Thoracic aorta (tissue), 2 donors: ENCODE results near the gene HMBS. TPM values are rescaled to one million over a fixed set of nuclear protein-coding genes. Genes with fewer than 3 reads are reported as not detected.

Experiments used
- ATAC-seq: fragments of 150-250 bp; one replicate; pipeline ENCODE4 v1.8.0; 2017; ENCODE audit warnings: low read depth; ENCODE audit not compliant: insufficient number of reproducible peaks, low FRiP score
- DNase-seq: peaks from one replicate; pipeline ENCODE4 v3.0.0-alpha.2; 2020; ENCODE audit warnings: low spot score
- H3K27ac ChIP-seq, 2 donors: fragments of 200-600 bp; sonication (generic); 1 replicate in 1 of 2; 2 replicates in 1 of 2; pipeline ENCODE4 v1.5.1; 2016; ENCODE audit warnings: mild to moderate bottlenecking in 2 of 2, moderate library complexity in 2 of 2
- H3K27me3 ChIP-seq: fragments of 200-600 bp; sonication (generic); replicated peaks from 2 replicates; pipeline ENCODE4 v1.6.0; 2016; ENCODE audit warnings: mild to moderate bottlenecking; ENCODE audit not compliant: insufficient read depth
- H3K36me3 ChIP-seq: fragments of 200-600 bp; sonication (generic); one replicate; pipeline ENCODE4 v1.5.1; 2016
- H3K4me1 ChIP-seq, 2 donors: fragments of 200-600 bp; sonication (generic); 1 replicate in 1 of 2; 2 replicates in 1 of 2; pipeline versions ENCODE4 v1.5.1 to v1.6.0; 2016; ENCODE audit warnings: low read depth in 2 of 2, mild to moderate bottlenecking in 1 of 2; ENCODE audit not compliant: control insufficient read depth in 1 of 2
- H3K4me3 ChIP-seq: fragments of 200-600 bp; sonication (generic); 2 replicates; pipeline ENCODE4 v1.5.1; 2016; ENCODE audit warnings: mild to moderate bottlenecking
- H3K9me3 ChIP-seq: fragments of 200-600 bp; sonication (generic); 2 replicates; pipeline ENCODE4 v1.5.1; 2016
- CTCF ChIP-seq: fragments of 200-600 bp; sonication (generic); IDR thresholded peaks from one replicate; pipeline ENCODE4 v1.5.1; 2019; ENCODE audit warnings: antibody characterized with exemption
- total RNA-seq, 2 donors: library from RNA; depleted of rRNA; stranded (reverse); fragments of >200 nt; gene quantifications; one replicate each; pipeline versions ENCODE4 v1.1.0 to v1.2.3, GENCODE V29; 2016

Gene HMBS
- total RNA-seq, 2 donors from 2014 or later: 5.7 to 27.2 TPM

GRCh38 chr11:119044708-119045107, 40.0 kb upstream of the HMBS start:
- Histone ChIP-seq H3K27ac (no peak overlapping the region), H3K4me3 (no peak overlapping the region), H3K9me3 (no peaks in the 10 kb centered on the region), H3K36me3 (peaks cover 38% of the 10 kb centered on the region), H3K27me3 (no peaks in the 10 kb centered on the region), H3K4me1 (no peaks in the 10 kb centered on the region)
- DNase-seq (no peak), ATAC-seq (no peak)
- TF ChIP-seq CTCF: no peak

- no peak for DNase-seq
- Histone ChIP-seq H3K27ac (no peak overlapping the region), H3K36me3 (peaks cover 51% of the 10 kb centered on the region), H3K9me3 (no peaks in the 10 kb centered on the region), H3K4me1 (no peaks in the 10 kb centered on the region), H3K27me3 (no peaks in the 10 kb centered on the region), H3K4me3 (no peak overlapping the region)
- no peak for ATAC-seq
- TF ChIP-seq CTCF: no peak
Observed at GRCh38 chr11:119046489-119046888, 38.2 kb upstream of the HMBS start.

DNA sequence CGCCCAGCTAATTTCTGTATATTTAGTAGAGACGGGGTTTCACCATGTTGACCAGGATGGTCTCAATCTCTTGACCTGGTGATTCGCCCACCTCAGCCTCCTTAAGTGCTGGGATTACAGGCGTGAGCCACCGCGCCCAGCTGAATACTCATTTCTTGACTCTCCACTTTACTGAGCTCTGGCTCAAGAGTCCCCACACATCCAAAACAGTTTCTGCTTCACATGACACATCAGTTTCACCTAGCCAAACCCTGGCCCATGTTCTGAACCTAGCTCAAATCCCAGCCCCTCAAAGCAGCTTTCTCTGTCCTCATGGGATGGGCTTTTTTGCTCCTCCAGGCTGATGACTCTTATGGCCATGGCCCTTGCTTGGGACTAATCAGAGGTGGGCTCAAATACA, 37.5 kb upstream of the HMBS start:
- H3K4me1 ChIP-seq: no peaks in the 10 kb centered on the region
- ATAC-seq (no peak), DNase-seq (no peak)
- no peaks in the 10 kb centered on the region for H3K27me3 ChIP-seq
- no peaks in the 10 kb centered on the region for H3K9me3 ChIP-seq
- H3K4me3 ChIP-seq: no peak overlapping the region
- H3K36me3 ChIP-seq: peaks cover 57% of the 10 kb centered on the region
- H3K27ac ChIP-seq: no peak overlapping the region
- no peak for TF ChIP-seq CTCF

- Histone ChIP-seq H3K9me3 (no peaks in the 10 kb centered on the region), H3K36me3 (peaks cover 70% of the 10 kb centered on the region), H3K27me3 (no peaks in the 10 kb centered on the region), H3K27ac (no peak overlapping the region), H3K4me3 (no peak overlapping the region), H3K4me1 (no peaks in the 10 kb centered on the region)
- DNase-seq (no peak), ATAC-seq (no peak)
- TF ChIP-seq CTCF: no peak
Observed at GRCh38 chr11:119048644-119049043, 36.0 kb upstream of the HMBS start.

GRCh38 chr11:119049081-119049480, 35.6 kb upstream of the HMBS start:
- Histone ChIP-seq H3K27me3 (no peaks in the 10 kb centered on the region), H3K36me3 (peaks cover 70% of the 10 kb centered on the region), H3K4me3 (no peak overlapping the region), H3K27ac (no peak overlapping the region), H3K4me1 (no peaks in the 10 kb centered on the region), H3K9me3 (no peaks in the 10 kb centered on the region)
- DNase-seq (no peak), ATAC-seq (no peak)
- no peak for TF ChIP-seq CTCF
